HG03095 (cell line): Measurements from ENCODE around the gene MGAT5B.
"Not testable (repeated sequence)": the region's sequence is repeated elsewhere in the genome, so short reads cannot be mapped to it uniquely, and the experiment has no call there.

Experiments used
- ATAC-seq: cut with Tn5 transposase; IDR thresholded peaks from one replicate; pipeline ENCODE4 v1.9.1; 2021; ENCODE audit warnings: moderate library complexity; ENCODE audit not compliant: unreplicated experiment

MGAT5B gene

GRCh38 chr17:76868176-76868668 is at the start of gene MGAT5B:
Gene MGAT5B, plus strand, starts transcription at chr17:76868404. Its CDS starts 626 bp downstream, at chr17:76869030.
- ATAC-seq, result peak; percentile 59

DNA sequence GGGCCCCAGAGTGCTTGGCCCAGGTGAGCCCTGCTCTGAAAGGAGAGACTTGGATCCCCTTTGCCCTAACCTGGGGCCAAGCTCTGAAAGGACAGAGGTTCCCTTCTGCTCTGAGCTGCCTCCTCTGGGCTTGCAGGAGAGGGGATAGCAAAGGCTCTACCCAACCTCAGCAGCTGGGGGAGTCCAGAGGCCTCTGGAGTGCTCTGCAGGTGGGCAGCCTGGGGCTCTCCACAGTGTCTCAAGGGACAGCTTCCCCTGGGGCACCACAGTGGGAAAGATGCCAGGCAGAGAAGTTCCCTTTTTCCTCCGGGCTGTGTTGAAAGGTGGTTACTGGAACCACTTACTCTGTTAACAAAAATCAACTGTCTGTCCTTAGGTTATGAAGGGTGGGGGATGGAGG is 48.2 kb upstream of the MGAT5B start:
- ATAC-seq, result no peak

GRCh38 chr17:76820561-76820960 is 47.6 kb upstream of the MGAT5B start:
- no peak for ATAC-seq

GRCh38 chr17:76822184-76822778 is 45.9 kb upstream of the MGAT5B start:
- no peak for ATAC-seq

DNA sequence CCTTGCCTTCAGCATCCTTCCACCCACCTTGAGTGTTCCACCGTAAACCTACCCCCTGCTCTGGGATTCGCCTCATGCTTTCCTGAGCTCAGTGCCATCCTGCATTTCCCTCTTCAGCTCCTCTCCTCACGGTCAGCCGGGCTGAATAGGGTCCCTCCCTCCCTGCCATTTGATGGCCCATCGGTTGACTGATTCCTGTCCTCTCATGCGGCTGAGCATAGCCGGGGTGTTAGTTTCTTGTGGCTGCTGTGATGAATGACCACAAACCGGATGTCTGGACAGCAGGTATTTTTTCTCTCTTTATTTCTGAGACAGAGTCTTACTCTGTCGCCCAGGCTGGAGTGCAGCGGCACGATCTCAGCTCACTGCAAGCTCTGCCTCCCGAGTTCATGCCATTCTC is 44.1 kb upstream of the MGAT5B start:
- ATAC-seq, result no peak

DNA sequence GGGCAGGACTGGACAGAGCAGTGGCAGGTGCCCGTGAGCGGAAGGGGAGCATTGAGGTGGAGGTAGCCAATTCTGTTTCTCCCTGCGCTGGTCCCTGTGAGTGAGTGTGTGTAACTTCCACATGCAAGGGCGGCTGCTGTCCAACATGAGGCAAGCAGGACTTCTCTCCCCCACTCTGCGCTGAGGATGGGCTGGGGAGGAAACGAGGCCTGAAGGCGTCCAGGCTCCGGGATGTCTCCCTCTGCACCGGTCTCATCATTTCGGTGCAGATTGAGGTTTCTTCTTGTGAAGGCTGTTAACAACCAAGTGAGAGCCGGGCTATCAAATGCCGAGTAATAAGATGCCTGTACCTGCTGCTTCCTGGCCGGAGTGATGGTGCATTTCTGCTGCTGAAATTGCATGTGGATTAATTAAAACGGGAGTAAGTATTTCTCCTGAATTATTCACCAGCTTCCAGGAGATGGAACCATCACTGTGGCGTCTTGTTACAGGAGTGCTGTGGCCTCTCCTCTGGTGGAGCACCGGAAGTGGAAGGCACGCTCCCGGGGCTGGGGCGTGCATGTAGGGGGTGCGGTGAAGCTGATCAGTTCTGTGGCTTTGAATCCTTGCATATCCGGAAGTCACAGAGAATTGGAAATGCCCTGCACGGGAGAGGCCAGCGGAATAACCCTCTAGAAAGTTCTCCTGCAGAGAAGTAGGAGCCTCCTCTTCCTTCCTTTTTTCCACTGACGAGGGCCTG is 41.7 kb upstream of the MGAT5B start:
- no peak for ATAC-seq

GRCh38 chr17:76827736-76828135 is 40.5 kb upstream of the MGAT5B start:
- no peak for ATAC-seq

DNA sequence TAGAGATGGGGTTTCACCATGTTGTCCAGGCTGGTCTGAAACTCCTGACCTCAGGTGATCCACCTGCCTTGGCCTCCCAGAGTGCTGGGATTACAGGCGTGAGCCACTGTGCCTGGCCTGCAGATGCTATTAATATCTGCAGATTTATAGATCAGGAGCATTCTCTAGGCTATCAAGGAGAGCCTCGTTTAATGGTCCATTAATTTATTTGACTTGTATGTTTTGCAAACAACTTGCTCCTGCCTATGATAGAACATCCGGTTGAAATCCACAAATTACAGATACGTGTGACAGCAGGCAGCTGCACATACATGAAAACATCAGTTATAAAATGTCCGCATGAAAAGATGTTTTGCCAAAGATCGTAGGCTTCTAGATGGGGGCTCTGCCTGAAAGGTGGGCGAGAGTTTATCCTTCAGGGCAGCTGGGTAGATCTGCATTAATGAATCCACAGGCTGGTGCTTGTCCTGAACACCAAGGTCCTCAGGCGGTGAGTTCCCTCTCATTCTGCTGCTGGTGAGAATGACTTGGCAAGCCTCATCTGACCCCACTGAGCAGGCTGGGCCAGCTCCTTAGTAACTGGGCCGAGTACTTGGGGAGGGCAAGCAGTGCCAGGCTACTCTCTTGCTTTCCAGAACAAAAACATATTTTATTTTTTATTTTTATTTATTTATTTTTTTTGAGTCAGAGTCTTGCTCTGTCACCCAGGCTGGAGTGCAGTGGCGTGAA is 37.1 kb upstream of the MGAT5B start:
- ATAC-seq, result no peak

GRCh38 chr17:76833034-76833644 is 35.1 kb upstream of the MGAT5B start:
- no peak for ATAC-seq

DNA sequence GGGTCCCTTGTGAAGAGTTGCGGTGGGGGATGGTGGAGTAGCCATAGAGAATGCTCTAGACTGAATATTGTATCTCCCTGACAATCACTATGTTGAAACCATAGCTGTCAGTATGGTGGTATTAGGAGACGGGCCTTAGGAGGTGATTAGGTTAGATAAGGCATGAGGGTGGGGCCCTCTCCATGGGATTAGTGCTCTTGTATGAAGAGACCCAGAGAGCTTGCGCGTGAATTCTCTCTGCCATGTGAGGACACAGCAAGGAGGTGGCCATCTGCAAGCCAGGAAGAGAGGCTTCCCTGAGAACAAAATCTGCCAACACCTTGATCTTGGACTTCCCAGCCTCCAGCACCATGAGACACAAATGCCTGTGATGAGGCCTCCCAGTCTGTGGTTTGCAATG is 34.5 kb upstream of the MGAT5B start:
- ATAC-seq, result no peak

DNA sequence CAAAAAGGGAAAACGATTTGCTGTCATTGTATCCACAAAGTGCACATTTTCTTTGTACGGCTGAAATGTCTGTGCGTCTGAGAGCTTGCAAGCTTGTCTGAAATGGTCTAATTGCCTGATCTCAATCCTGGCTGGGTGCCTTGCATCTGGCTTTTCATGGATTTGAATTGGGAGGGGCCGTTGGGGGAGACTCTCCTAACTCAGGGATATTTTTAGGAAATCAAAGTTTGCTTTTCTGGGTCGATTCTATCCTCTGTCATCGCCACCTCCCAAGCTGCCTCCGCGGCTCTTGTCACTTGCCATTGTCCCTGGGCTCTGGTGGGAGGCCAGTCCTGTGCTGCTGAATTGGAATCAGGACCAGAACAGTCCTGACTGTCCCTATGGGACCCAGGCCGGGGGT is 33.3 kb upstream of the MGAT5B start:
- no peak for ATAC-seq

DNA sequence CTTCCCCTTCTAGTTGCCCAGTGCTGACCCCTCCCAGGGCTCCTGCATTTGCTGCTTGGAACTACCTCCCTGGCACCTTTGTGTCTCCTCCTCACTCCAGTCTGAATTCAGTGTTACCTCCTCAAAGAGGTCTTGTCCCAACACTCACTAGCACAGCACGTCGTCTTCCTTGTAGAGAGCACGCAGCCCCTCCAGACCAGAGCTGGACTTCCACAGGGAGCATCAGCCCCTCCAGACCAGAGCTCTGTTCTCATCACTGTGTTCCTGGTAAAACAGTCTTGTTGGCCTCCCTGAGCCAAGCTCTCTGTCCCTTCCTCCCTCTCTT is 27.8 kb upstream of the MGAT5B start:
- no peak for ATAC-seq

- no peak for ATAC-seq
Measured at GRCh38 chr17:76840884-76841775, 27.1 kb upstream of the MGAT5B start.

GRCh38 chr17:76841776-76842405 is 26.3 kb upstream of the MGAT5B start:
- no peak for ATAC-seq

DNA sequence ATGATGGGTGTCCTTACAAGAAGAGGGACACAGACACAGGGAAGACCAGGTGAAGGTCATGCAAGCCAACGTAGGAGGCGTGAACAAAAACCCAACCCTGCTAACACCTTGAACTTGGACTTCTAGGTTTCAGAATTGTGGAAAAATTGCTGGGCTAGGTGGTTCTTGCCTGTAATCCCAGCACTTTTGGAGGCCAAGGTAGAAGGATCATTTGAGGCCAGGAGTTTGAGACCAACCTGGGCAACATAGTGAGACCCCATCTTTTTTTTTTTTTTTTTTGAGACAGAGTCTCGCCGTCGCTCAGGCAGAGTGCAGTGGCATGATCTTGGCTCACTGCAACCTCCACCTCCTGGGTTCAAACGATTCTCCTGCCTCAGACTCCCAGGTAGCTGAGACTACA is 25.1 kb upstream of the MGAT5B start:
- ATAC-seq, result not testable (repeated sequence)

- no peak for ATAC-seq
Measured at GRCh38 chr17:76843703-76844484, 24.3 kb upstream of the MGAT5B start.

- no peak for ATAC-seq
Measured at GRCh38 chr17:76844485-76844829, 23.7 kb upstream of the MGAT5B start.

- no peak for ATAC-seq
Measured at GRCh38 chr17:76844846-76845245, 23.4 kb upstream of the MGAT5B start.

DNA sequence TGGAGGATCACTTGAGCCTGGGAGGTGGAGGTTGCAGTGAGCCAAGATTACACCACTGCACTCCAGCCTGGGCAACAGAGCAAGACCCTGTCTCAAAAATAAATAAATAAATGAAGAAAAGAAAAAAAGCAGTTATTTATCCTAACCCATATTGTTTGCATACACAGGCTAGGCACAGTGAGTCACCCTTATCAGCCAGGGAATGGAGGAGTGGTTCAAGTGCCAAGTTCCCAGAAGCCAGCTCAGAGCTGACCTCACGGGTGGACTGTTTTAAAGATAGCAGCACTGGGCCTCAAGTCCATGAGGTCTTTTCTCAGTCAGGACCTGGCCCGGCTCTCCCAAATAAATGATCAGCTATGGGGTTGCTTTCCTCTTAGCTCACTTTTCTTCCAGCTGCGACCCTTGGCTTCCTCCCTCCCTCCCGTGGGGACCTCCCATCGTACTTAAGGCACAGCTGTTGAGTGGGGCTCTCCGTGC is 22.6 kb upstream of the MGAT5B start:
- no peak for ATAC-seq
